ENCODE data around the gene AATK.

Gene AATK

GRCh38 chr17:81119223-81120148, 46.5 kb downstream of the AATK start:
- Histone ChIP-seq H3K9me3 (no peaks in the 10 kb centered on the region), H3K27me3 (peaks cover 0 to 87% of the 10 kb centered on the region in 2 donors), H3K27ac (no peak overlapping the region), H3K36me3 (peaks cover 0 to 8% (median 7%) of the 10 kb centered on the region in 3 donors), H3K4me3 (peak overlapping the region; percentile 22 to 29), H3K4me1 (peaks cover 0 to 20% (median 8%) of the 10 kb centered on the region in 4 donors)
- DNase-seq: no peak
- intact Hi-C loops (cut with DNase I; ENCODE audit: low total_unique reads): loop anchor here (10.0 kb wide), 1 partner anchor 465 kb away; no protein-coding TSS in a partner anchor
- TF ChIP-seq CTCF (IDR thresholded peaks at IDR 0.05): no peak

- TF ChIP-seq CTCF (IDR thresholded peaks at IDR 0.05): no peak
- Histone ChIP-seq H3K4me3 (peak overlapping the region in 1 of 2 donors; percentile 22), H3K36me3 (peaks cover 0 to 8% (median 7%) of the 10 kb centered on the region in 3 donors), H3K4me1 (peaks cover 0 to 20% (median 8%) of the 10 kb centered on the region in 4 donors), H3K27me3 (peaks cover 0 to 80% of the 10 kb centered on the region in 2 donors), H3K27ac (no peak overlapping the region), H3K9me3 (no peaks in the 10 kb centered on the region)
- intact Hi-C loops (cut with DNase I; ENCODE audit: low total_unique reads): no loop called here
- DNase-seq: no peak
Measured at GRCh38 chr17:81118308-81119221, 47.5 kb downstream of the AATK start.

GRCh38 chr17:81117672-81118198, 48.3 kb downstream of the AATK start:
- no peak for DNase-seq
- Histone ChIP-seq H3K9me3 (no peaks in the 10 kb centered on the region), H3K27ac (no peak overlapping the region), H3K27me3 (peaks cover 0 to 76% of the 10 kb centered on the region in 2 donors), H3K36me3 (peaks cover 0 to 8% (median 7%) of the 10 kb centered on the region in 3 donors), H3K4me1 (peaks cover 0 to 20% (median 8%) of the 10 kb centered on the region in 4 donors), H3K4me3 (no peak overlapping the region)
- no peak for TF ChIP-seq CTCF (IDR thresholded peaks at IDR 0.05)
- intact Hi-C loops (cut with DNase I; ENCODE audit: low total_unique reads): no loop called here

GRCh38 chr17:81116704-81117103, 49.3 kb downstream of the AATK start:
- intact Hi-C loops (cut with DNase I; ENCODE audit: low total_unique reads): no loop called here
- peaks cover 0 to 16% (median 7%) of the 10 kb centered on the region in 3 donors for H3K36me3 ChIP-seq
- no peak for DNase-seq
- peaks cover 0 to 20% (median 8%) of the 10 kb centered on the region in 4 donors for H3K4me1 ChIP-seq
- no peak overlapping the region for H3K4me3 ChIP-seq
- TF ChIP-seq CTCF (IDR thresholded peaks at IDR 0.05): no peak
- H3K27me3 ChIP-seq: peaks cover 0 to 65% of the 10 kb centered on the region in 2 donors
- H3K27ac ChIP-seq: no peak overlapping the region
- no peaks in the 10 kb centered on the region for H3K9me3 ChIP-seq

GRCh38 chr17:81115749-81116464, 50.1 kb downstream of the AATK start:
- intact Hi-C loops (cut with DNase I; ENCODE audit: low total_unique reads): no loop called here
- no peak overlapping the region for H3K27ac ChIP-seq
- H3K27me3 ChIP-seq: peaks cover 0 to 58% of the 10 kb centered on the region in 2 donors
- DNase-seq: no peak
- H3K4me3 ChIP-seq: no peak overlapping the region
- no peaks in the 10 kb centered on the region for H3K9me3 ChIP-seq
- H3K4me1 ChIP-seq: peaks cover 0 to 20% (median 8%) of the 10 kb centered on the region in 4 donors
- no peak for TF ChIP-seq CTCF (IDR thresholded peaks at IDR 0.05)
- H3K36me3 ChIP-seq: peaks cover 0 to 24% (median 7%) of the 10 kb centered on the region in 3 donors
